ENCODE data around the gene PHF2.
"Not testable (repeated sequence)": the region's sequence is repeated elsewhere in the genome, so short reads cannot be mapped to it uniquely, and the experiment has no call there.

The PHF2 gene

DNA sequence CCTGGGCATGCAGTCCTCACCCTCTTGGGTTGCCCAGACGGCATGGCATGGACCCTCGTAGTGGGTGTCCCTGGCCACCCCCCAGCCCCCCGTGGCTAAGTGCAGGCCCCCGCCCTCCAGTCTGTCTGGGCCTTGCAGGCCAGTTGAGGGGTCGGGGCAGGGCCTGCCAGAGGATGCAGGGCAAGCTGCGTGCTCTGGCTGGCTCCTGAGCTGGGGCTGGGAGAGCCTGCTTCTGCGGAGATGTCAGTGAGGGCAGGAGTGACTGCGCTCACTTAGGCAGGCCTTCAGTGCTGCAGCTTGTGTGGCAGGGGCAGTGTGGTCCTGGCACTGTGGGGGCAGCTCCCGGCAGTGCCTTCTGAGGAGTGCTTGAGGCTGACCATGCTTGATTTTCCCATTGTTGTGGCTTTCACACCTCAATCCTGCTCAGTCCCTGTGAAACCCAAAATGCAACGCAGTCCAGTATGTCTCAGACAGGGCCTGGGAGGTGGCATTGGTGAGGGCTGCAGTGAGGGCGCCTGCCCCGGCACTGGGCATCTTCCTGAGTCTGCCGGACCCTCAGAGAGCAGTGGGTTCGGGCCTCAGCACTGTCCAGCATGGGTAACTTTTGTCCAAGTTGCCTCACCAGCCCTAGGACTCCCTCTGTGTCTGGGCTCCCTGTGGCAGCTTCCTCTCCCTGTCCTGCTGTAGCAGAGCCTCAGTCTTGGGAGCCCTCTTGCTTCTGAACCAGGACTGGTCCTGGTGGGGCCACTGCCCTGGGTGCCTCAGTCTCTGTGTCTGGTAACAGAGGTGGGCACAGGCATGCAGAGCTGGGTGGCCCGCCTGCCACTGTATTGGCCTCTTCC is 93.0 kb downstream of the PHF2 start:
- no peak for DNase-seq

DNA sequence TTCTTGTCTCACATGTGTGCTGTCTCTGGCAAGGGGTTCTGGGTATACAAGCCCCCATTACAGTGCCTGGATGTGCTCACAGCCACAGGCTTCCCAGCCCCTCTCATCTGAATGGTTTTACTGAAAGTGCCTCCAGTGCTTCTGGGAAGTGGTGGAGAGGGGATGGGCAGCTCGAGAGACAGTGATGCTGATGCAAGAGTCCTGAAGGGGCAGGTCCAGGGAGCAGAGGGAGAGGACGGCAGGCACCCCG is 93.5 kb downstream of the PHF2 start:
- DNase-seq, result no peak

DNA sequence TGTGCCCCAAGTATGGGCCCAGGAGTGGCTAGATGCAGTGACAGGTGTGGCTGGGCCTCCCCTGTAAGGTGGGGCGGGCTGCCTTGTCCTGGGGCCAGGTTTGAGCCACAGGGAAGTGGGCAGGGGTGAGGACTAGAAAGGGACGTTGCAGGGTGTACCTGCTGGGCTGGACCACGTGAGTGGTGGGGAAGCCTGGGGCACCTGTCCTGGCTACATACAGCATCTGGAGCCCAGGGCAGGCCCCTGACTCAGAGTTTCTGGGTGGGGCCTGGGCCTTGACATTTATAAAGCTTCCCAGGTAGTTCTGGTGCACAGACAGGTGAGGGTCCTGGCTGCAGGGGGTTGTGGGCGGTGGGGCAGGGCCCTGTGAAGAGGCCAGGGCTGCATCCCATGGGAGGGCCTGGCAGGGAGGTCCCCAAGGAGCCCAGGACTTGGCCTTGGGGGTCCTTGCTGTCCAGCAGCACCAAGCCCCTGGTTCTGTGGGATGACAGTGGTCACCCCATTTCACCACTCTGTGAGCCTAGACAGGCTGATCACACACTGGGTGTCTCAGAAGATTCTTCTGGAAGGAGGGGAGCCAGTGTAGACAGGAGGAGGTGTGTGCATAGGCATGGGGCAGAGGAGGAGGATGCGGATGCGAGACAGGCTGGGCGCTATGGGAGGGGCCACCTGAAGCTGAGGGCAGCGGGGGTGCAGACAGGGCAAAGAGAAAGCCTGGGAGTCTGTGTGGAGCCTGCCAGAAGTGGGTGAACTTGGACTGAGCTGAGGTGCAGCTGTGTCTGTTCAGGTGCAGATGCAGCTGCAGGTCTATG is 94.0 kb downstream of the PHF2 start:
- DNase-seq, result no peak

DNA sequence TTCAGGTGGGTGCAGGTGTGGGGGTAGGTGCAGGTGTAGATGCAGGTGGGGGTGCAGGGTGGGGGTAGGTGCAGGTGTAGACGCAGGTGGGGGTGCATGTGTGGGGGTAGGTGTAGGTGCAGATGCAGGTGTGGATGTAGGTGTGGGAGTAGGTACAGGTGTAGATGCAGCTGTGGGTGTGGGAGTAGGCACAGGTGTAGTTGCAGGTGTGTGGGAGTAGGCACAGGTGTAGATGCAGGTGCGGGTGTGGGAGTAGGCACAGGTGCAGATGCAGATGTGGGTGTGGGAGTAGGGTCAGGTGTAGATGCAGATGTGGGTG is 94.6 kb downstream of the PHF2 start:
- DNase-seq, result no peak

DNA sequence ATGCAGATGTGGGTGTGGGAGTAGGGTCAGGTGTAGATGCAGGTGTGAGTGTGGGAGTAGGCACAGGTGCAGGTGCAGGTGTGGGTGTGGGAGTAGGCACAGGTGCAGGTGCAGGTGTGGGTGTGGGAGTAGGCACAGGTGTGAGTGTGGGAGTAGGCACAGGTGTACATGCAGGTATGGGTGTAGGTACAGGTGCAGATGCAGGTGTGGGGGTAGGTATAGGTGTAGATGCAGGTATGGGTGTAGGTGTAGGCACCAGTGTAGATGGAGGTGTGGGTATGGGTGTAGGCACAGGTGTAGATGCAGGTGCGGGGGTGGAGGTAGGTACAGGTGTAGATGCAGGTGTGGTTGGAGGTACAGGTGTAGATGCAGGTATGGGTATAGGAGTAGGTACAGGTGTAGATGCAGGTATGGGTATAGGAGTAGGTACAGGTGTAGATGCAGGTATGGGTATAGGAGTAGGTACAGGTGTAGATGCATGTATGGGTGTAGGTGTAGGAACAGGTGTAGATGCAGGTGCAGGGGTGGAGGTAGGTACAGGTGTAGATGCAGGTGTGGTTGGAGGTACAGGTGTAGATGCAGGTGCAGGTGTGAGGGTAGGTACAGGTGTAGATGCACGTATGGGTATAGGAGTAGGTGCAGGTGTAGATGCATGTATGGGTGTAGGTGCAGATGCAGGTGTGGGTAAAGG is 96.1 kb downstream of the PHF2 start:
- DNase-seq, result not testable (repeated sequence)

DNA sequence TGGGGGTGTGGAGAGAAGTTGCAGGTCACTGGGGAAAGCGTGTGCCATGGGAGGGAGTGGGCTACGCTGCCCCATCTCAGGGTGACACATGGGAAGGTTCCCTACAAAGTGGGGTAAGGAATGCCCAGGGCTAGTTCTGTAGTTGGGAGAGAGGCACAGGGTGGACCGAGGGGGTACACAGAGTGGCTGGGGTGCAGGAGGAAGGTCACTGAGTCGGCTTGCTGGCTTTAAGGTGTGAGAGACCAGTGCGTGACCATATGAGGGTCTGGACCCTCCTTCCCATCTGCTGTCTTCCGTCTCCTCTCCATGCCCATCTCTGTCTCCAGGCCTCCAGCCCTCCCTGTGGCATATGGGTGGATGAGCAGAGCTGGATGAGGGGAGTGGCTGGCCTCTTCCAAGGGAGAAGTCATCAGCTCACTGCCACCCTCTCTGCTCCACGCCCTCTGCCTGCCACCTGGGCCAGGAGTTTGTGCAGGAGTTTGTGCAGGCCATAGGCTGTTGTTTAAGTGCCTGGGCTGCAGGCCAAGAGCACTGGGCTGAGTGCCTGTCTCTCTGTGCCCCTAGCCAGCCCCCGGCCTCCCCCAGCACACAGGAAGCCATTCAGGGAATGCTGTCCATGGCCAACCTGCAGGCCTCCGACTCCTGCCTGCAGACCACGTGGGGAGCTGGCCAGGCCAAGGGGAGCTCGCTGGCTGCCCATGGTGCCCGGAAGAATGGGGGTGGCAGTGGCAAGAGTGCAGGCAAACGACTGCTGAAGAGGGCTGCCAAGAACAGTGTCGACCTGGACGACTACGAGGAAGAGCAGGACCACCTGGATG is 96.8 kb downstream of the PHF2 start:
- no peak for DNase-seq

DNA sequence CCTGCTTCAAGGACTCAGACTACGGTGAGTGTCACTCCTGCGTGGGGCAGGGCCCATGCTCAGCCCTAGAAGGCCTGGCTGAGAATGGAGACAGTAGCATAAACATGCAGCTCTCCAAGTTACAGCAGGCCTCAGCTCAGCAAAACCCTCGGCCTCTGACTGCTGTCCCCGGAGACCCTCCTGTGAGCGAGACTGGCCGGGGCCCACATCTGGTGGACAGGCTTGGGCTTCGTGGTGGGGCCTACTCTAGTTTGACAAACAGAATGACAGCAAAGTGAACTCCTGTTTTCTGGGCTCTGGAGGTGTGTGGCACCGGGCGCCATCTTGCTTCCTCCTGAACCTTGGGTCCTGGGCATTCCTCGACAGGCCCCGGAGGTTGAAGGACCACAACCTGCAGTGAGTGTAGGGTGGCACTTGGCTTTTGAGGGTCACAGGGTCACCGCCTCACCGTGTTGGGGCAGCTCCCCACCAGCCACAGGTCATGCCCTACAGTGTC is 97.5 kb downstream of the PHF2 start:
- DNase-seq, result no peak

DNA sequence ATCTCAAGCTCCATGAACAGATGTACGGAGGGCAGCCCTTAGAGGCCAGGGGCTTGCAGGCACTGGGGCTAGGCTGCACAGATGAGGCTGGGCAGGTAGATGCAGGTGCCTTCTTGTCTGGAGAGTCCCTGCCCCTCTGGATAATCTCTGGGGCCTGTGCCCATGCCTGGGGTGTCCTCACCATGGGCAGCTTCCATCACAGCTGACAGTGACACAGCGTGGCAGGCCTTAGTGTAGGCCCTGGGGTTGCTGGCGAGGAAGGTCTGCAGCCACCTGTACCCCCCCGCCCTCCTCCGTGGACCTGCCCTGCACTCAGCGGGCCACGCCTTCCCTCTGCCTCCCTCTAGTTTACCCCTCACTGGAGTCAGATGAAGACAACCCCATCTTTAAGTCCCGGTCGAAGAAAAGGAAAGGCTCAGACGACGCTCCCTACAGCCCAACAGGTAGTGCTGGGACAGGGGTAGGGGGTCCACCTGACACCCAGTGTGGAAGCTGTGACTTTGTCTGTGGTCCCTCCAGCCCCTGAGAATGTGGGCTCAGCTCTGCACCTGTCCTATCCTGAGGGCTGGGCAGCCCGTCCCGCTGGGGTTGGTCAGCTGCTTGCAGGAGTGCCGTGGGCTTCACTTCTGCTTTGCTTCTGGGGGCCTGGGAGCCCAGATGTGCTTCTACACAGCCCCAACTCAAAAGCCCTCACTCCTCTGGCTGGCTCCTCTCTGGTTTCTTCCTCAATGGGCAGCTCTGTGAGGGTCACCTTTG is 98.4 kb downstream of the PHF2 start:
- no peak for DNase-seq

DNA sequence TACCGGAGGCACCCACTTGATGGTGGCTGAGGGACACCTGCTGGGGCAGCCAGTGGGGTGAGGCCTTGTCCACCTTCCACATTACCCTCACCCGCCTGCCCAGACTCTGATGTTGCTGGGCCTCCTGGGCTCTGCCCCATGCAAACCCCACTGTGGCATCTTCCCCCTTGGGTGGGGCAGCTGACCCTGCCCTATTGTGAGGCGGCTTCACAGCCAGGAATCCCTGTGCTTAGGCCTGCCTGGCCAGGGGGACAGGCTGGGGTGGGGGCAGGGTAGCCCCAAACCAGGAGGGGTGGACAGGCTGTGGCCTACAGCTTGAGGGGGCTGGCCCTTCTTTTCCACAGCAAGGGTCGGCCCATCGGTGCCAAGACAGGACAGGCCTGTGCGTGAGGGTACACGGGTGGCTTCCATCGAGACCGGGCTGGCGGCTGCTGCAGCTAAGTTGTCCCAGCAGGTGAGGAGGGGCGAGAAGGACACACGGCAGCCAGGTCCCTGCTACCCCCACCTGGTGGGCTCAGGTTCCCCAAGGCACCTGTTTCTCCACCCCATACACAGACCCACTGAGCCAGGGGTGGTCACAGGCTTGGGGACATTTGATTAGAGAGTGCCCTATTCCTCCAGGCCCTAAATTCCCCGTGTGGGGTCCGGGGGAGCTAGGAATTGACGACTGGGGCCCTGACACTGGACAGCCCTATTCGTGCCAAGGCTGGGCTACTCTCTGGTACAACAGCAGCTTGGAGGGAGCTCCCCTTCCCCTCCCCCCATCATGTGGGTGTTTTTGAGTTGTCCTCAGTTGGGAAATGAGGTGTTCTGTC is 99.2 kb downstream of the PHF2 start:
- no peak for DNase-seq

DNA sequence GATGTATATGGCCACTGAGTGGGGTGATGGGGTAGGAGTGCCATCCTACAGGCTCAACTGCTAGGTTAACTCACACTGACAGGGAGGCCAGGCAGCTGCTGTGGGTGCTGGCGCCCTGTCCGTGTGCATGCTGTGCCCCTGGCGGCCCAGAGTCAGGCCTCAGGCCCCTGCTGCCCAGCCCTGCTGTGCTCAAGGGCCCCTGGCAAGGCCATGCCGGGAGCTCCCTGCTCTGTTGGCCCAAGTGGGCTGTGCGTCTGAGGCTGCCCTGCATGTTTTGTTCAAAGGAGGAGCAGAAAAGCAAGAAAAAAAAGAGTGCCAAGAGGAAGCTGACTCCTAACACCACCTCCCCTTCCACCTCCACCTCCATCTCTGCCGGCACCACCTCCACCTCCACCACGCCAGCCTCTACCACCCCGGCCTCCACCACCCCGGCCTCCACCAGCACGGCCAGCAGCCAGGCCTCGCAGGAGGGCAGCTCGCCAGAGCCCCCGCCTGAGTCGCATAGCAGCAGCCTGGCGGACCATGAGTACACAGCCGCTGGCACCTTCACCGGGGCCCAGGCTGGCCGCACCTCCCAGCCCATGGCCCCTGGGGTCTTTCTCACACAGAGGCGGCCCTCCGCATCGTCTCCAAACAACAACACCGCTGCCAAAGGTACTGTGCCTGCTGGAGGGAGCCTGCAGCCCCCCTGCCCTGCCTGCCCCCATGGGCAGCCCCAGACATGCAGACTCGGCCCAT is 100.1 kb downstream of the PHF2 start:
- no peak for DNase-seq

DNA sequence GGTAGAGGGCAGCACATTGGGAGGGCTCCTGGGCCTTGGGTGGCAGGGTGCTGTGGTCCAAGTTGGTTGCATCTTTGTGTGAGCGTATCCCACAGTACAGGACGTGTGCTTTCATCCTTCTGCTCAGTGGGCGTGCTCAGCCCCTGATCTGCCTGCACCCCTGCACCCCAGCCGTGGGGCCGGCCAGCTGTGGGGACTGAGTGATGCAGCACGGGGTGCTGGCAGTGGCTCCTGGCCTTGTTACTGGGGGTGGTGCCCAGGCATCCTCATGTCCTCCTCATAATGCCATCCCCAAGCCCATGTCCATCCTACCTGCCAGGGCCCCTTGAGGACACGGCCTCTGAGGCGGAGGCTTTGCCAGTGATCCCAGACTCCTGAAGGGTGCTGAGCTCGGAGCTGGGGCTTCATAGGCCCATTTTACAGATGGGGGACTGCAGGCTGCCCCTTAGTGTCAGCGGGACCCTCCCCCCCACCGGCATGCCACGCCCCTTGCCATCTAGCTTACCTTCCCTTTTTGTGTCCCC is 100.7 kb downstream of the PHF2 start:
- DNase-seq, result no peak

DNA sequence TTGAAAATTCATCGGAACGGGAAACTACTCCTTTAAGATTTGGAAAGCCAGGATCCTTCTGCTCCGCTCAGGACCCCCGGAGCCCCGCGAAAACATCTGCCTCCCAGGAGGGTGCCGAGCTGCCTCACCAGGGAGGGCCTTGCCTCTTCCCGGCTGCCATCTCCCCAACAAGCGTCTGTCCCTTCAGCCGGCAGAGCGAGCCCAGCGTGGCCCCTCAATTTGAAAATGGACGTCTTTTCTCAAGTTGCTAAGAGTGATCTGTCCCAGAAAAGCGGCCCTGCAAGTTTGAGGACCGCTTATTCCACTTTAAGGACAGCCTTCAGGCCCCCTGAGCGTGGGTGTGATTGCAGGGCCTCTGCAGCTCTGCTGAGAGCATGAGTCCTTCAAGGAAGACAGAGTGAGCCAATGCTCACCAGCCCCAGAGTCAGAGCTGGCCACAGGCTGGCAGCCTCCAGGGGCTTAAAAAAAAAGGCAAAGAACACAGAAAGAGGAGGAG is 101.3 kb downstream of the PHF2 start:
- no peak for DNase-seq

DNA sequence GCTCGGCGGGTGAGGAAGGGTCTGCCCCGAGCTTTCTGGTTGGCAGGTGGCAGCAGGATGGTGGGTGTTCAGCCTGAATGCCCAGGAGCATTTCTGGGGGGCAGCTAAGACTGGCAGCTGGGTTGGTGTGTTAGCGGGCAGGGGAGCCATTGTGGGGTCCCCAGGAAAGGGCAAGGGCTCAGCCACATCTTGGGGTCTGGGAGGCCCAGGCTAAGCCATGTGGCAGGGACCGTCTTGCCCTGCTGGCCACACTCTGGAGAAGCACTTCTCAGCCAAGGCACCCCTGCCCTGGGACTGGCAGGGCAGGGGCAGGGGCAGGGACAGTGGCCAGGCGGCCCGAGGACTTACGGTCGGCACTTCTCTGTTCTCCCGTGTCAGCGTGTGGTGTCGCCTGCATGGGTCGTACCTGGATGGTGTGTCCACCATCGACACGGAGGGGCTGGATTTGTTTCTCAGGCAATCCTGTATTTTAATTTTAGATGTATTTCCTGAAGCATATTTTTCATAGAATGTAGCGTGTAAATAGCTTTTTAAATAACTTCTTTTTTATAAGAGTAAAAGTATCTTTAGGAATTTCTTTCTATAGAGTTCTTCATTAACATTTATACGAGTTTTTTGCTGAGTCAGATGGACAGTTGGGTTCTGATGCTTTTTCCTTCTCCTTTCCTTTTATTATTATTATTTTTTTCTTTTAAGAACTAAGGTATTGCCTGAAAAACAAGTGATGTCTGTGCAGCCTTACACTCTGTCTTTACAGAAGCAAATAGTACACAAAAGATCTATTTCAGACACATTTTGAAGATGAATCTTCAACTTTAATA is 102.0 kb downstream of the PHF2 start:
- no peak for DNase-seq

DNA sequence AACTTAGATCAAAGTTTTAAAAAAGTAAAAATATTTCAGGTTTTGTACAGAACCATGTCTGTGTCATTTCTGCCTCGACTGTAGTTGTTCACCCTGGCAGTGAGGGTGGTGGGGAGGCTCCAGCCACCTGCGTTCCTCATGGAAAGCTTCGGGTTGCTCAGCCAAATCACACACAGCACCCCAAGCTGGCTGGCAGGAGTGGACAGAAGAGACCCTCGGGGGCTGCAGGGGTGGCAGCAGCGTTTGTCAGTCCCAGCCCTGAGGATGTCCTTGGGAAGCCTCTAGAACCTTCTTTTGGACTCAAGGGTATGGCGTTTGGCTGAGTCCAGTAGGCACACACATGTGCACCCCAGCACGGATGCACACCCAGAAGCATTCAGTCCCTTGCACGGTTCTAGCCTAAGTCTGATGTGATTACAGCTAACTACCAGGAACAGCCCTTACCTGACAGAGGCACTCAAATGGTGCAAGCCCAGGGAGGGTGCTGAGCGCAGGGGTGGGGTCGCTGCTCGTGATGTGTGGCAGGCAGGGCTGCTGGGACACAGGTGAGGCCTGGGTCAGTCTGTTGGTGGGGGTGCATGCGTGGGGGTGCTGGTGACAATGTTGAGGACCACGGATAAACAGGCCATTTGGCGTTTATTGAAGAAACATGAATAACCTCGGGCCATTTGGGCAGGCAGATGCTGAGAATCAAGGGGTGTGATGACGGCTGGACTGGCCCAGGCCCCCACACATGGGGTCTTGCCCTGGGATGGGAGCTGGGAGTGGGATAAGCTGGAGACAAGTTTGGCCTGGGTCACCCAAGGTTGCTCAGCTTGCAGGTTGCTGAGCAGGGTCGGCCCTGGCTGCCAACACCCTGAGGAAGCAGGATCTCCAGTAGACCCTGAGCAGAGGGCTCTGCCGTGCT is 103.4 kb downstream of the PHF2 start:
- no peak for DNase-seq

DNA sequence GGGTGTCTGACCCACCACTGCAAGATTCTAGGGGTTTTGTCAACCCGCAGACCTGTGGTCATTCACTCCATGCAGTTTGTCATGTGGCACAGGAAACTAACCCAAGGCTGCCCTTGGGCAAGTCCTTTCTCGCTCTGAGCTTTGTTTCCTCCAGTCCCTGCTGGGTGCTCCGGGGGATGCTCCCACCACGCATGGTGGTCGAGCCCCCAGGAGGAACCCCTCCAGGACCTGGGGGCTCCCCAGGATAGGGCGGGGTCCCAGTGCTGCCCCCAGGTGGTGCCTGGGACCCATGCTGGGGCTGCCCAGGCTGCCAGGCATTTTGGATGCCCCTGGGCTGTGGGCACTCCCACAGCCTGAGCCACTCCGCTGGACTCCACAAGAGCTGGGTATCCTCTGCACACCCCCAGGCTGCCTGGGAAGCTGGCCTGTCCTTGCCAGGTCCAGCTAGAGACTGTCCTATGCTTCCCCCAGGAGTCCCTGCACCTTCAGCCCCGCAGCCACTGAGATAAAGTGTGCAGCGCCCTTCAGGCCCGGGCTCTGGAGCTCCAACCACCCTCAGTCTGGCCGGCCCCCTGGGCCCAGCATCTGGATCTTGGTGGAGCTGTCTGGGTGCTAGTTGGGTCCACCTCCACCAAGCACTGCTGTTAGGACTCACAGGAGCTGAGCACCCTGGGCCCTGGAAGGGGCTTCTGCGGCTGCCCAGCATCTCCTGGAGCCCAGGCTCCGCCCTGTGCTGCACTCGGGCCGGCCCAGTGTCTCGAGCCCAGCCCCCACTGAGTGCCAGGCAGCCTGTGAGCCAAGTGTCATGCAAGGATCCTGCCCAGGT is 104.3 kb downstream of the PHF2 start:
- no peak for DNase-seq

DNA sequence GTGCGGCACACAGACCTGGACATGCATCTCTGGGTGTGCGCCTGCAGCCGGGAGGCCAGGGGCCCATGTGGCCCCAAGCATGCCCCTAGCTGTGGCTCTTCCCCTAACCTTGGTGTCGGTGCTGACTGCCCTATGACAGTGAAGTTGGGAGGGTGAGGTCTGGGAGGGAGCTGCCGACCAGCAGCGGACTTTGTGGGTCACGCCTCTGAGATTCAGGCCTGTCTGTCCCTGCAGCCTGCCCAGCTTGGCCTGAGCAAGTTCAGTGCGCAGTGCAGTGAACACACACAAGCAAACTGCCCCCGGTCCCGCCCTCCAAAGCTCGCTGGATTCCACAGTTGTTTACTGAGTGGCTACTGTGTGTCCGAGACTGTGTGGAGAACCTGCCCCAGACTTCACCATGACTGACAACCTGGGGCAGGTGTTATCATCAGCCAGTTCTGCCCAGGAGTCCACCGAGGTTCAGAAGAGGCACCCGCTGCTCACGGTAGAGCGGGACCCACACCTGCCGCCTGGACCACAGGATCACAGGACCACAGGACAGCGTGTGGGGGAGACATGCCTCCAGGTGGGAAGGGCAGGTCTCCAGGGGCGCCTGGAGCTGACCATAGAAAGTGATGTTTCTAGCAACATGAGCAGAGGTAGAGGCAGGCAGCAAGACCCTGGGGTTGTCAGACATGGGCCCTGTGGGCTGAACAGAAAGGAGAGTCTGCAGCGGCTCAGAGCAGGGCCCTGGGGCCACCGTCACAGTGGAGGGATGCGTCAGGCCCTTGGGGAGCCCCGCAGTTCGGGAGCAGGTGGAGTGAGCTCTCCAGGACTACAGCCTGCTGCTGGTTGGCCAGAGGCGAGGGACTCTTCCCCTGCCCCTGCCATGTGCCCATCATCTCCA is 105.1 kb downstream of the PHF2 start:
- no peak for DNase-seq
